K562 (cell line): ENCODE measurements around the gene YLPM1. TPM values are rescaled to one million over a fixed set of nuclear protein-coding genes. Genes with fewer than 3 reads are reported as not detected.
A peak's percentile ranks its signal among the peaks of the same experiment; 100 is the strongest.

ENCODE experiments used
- ADNP ChIP-seq: fragments of 200-800 bp; sonication (Bioruptor generic); IDR thresholded peaks from 2 replicates; pipeline ENCODE4 v1.6.1; 2016; ENCODE audit warnings: missing genetic modification characterization, missing compliant biosample characterization
- ARID1B ChIP-seq: fragments of 450-650 bp; IDR thresholded peaks from 2 replicates; pipeline ENCODE4 v1.6.1; 2016; ENCODE audit warnings: antibody characterized with exemption, mild to moderate bottlenecking, inconsistent platforms
- CC2D1A ChIP-seq: fragments of 450-650 bp; IDR thresholded peaks from 2 replicates; pipeline ENCODE4 v1.6.1; 2017; ENCODE audit warnings: mild to moderate bottlenecking
- CTCF ChIP-seq, 3 experiments: IDR thresholded peaks in 2 of 3; conservative IDR thresholded peaks in 1 of 3; 2 replicates each; pipeline ENCODE4 v1.5.1; 2011 to 2012; ENCODE audit warnings: low read length in 3 of 3, mild to moderate bottlenecking in 3 of 3, control low read depth in 2 of 3, improper control_type of control experiment in 1 of 3, inconsistent platforms in 1 of 3, low read depth in 1 of 3, mixed read lengths in 1 of 3, moderate library complexity in 1 of 3; ENCODE audit not compliant: insufficient read depth in 2 of 3
- FOS ChIP-seq: IDR thresholded peaks from 3 replicates; pipeline ENCODE4 v1.6.1; 2011; ENCODE audit not compliant: insufficient read length; ENCODE audit errors: extremely low read depth
- GMEB1 ChIP-seq: fragments of 250-450 bp; sonication (Bioruptor Pico); IDR thresholded peaks from 2 replicates; pipeline ENCODE4 v1.4.0; 2020; ENCODE audit warnings: mild to moderate bottlenecking
- HBP1 ChIP-seq: fragments of 450-650 bp; formaldehyde crosslinking; IDR thresholded peaks from 2 replicates; pipeline ENCODE4 v1.4.0; 2022; ENCODE audit warnings: missing genetic modification characterization
- HDGF ChIP-seq: fragments of 450-650 bp; IDR thresholded peaks from 2 replicates; pipeline ENCODE4 v1.6.1; 2016
- ID3 ChIP-seq, 2 experiments: fragments of 250-450 bp in 1 of 2; fragments of 450-650 bp in 1 of 2; sonication (Bioruptor Pico) in 1 of 2; IDR thresholded peaks; 2 replicates each; pipeline versions ENCODE4 v1.6.1 to v1.8.0; 2016 to 2021; ENCODE audit warnings: mild to moderate bottlenecking in 2 of 2, moderate library complexity in 2 of 2, missing compliant biosample characterization in 1 of 2, missing genetic modification characterization in 1 of 2
- NCOR1 ChIP-seq: fragments of 450-650 bp; IDR thresholded peaks from 2 replicates; pipeline ENCODE4 v1.6.1; 2016; ENCODE audit warnings: mild to moderate bottlenecking, moderate library complexity
- PHTF2 ChIP-seq: fragments of 250-450 bp; sonication (Bioruptor Pico); IDR thresholded peaks from 2 replicates; pipeline ENCODE4 v1.5.0; 2021; ENCODE audit warnings: mild to moderate bottlenecking
- REST ChIP-seq, 2 experiments: fragments of 450-650 bp; formaldehyde crosslinking in 1 of 2; IDR thresholded peaks; 2 replicates each; pipeline versions ENCODE4 v1.4.0 to v1.6.1; 2014 to 2020; ENCODE audit warnings: mild to moderate bottlenecking in 2 of 2, borderline replicate concordance in 1 of 2, low read depth in 1 of 2
- ZNF3 ChIP-seq: fragments of 250-450 bp; sonication (Bioruptor Pico); IDR thresholded peaks from 2 replicates; pipeline ENCODE4 v1.5.0; 2021; ENCODE audit warnings: mild to moderate bottlenecking, moderate library complexity
- polyA plus RNA-seq, 8 experiments: library from polyadenylated mRNA; depleted of rRNA in 4 of 8; stranded (reverse) in 5 of 8; unstranded in 3 of 8; fragments of >200 nt; fragmentation: Nextera tagmentation in 2 of 8; fragmentation: Illumina TruSeq in 1 of 8; extraction: Ambion mirVana in 2 of 8; extraction: Trizol in 1 of 8; gene quantifications; 2 replicates each; pipeline versions ENCODE4 v1.2.1 to v1.2.3, GENCODE V29; 2011 to 2014; ENCODE audit warnings: inconsistent platforms in 1 of 8, missing spikeins in 1 of 8
- total RNA-seq, 7 experiments: library from RNA; depleted of rRNA in 6 of 7; stranded (reverse); fragments of >200 nt in 6 of 7; fragmentation: Illumina TruSeq in 2 of 7; extraction: Trizol in 2 of 7; gene quantifications; 2 replicates each; pipeline versions ENCODE4 v1.2.1 to v1.2.3, GENCODE V29; 2011 to 2021; ENCODE audit warnings: low replicate concordance in 1 of 7

Gene YLPM1
- total and polyA plus RNA-seq, 9 of the 15 experiments (the other 6 are each of a cell fraction or from before 2014, with no cell fraction given) = 7.2 to 32.7 (median 14.6) TPM

GRCh38 chr14:74860899-74861733 lies 98.0 kb downstream of the YLPM1 start (continued):
- TF ChIP-seq GMEB1 (CRISPR knock-in tag) (no peak), ADNP (no peak), ID3 (CRISPR knock-in tag; IDR thresholded peaks at IDR 0.05) (no peak), ID3 (tag; IDR thresholded peaks at IDR 0.05) (no peak), REST (IDR thresholded peaks at IDR 0.05; ENCODE audit: borderline replicate concordance) (peak; percentile 64), REST (CRISPR knock-in tag; IDR thresholded peaks at IDR 0.05; ENCODE audit: low read depth) (no peak), FOS (no peak), CC2D1A (0 out of 2 replicates have a peak, but pooled peaks have one; percentile 27), CTCF (IDR thresholded peaks at IDR 0.05 in 2 of 3, conservative IDR thresholded peaks at IDR 0.05 in 1 of 3; ENCODE audit: insufficient read depth in 2 of 3, low read depth in 1 of 3, low read length in 3 of 3) (peak; percentile 77 to 85 (median 81)), HBP1 (no peak), ZNF3 (CRISPR knock-in tag) (no peak), HDGF (no peak), ARID1B (no peak), PHTF2 (CRISPR knock-in tag) (no peak), NCOR1 (no peak)
